Sigmoid colon (tissue), 7 donors: ENCODE data around the gene NDE1. TPM values are rescaled to one million over a fixed set of nuclear protein-coding genes. Genes with fewer than 3 reads are reported as not detected.

Source experiments
- DNase-seq: peaks from one replicate; pipeline ENCODE4 v3.0.0-alpha.2; 2019
- H3K27ac ChIP-seq, 4 donors: fragments of 200-600 bp; sonication (generic); one replicate each; pipeline ENCODE4 v1.5.1; 2016 to 2019; ENCODE audit warnings: mild to moderate bottlenecking in 1 of 4
- H3K27me3 ChIP-seq, 3 donors: fragments of 200-600 bp; sonication (generic); one replicate each; pipeline ENCODE4 v1.5.1; 2019; ENCODE audit warnings: mild to moderate bottlenecking in 1 of 3
- H3K36me3 ChIP-seq, 4 donors: fragments of 200-600 bp; sonication (generic); one replicate each; pipeline ENCODE4 v1.5.1; 2016 to 2019
- H3K4me1 ChIP-seq, 4 donors: fragments of 200-600 bp; sonication (generic); one replicate each; pipeline ENCODE4 v1.5.1; 2017 to 2019
- H3K4me3 ChIP-seq, 4 donors: fragments of 200-600 bp; sonication (generic); one replicate each; pipeline ENCODE4 v1.5.1; 2017 to 2019; ENCODE audit warnings: mild to moderate bottlenecking in 2 of 4, moderate library complexity in 1 of 4
- H3K9me3 ChIP-seq, 4 donors: fragments of 200-600 bp in 3 of 4; sonication (generic) in 3 of 4; one replicate each; pipeline versions ENCODE4 v1.5.1 to v1.6.1; 2013 to 2019
- CTCF ChIP-seq, 4 experiments: fragments of 450-650 bp in 3 of 4; fragments of 200-600 bp in 1 of 4; IDR thresholded peaks; one replicate each; pipeline ENCODE4 v1.5.1; 2016 to 2019; ENCODE audit warnings: antibody characterized with exemption in 4 of 4, mild to moderate bottlenecking in 3 of 4, moderate library complexity in 2 of 4
- EP300 ChIP-seq, 4 donors: sonication (generic); formaldehyde crosslinking; IDR thresholded peaks; one replicate each; pipeline ENCODE4 v1.6.1; 2017; ENCODE audit warnings: antibody characterized with exemption in 4 of 4
- POLR2A ChIP-seq, 2 donors: fragments of 450-650 bp; IDR thresholded peaks; one replicate each; pipeline ENCODE4 v1.6.1; 2016; ENCODE audit warnings: antibody characterized with exemption in 2 of 2, mild to moderate bottlenecking in 2 of 2, moderate library complexity in 2 of 2
- POLR2AphosphoS5 ChIP-seq, 4 donors: sonication (generic); formaldehyde crosslinking; IDR thresholded peaks; one replicate each; pipeline ENCODE4 v1.6.1; 2017; ENCODE audit warnings: antibody characterized with exemption in 4 of 4
- WGBS, 2 donors: extraction: QIAGEN DNeasy Blood & Tissue Kit; methylation state at CpG; one replicate each; pipeline ENCODE4 v1.1.7; 2013; 5-methylcytosine and 5-hydroxymethylcytosine counted together
- intact Hi-C: fragments of 100-400 bp; cut with DNase I; formaldehyde crosslinking; loops from one replicate; pipeline ENCODE4 v1.15.1; 2023
- polyA plus RNA-seq, 3 donors: library from polyadenylated mRNA; stranded (reverse); fragments of 200-250 nt; gene quantifications; one replicate each; pipeline ENCODE4 v1.2.3, GENCODE V29; 2013
- total RNA-seq, 4 donors: library from RNA; depleted of rRNA; stranded (reverse); fragments of >200 nt; gene quantifications; one replicate each; pipeline ENCODE4 v1.1.0, GENCODE V29; 2016
- donor health status: healthy with polysubstance abuse.
- donor health status: Bipolar disorder and iron deficiency.
- donor health status: healthy.

NDE1 gene
- total and polyA plus RNA-seq, 7 donors = 11.3 to 86.1 (median 29.3) TPM

DNA sequence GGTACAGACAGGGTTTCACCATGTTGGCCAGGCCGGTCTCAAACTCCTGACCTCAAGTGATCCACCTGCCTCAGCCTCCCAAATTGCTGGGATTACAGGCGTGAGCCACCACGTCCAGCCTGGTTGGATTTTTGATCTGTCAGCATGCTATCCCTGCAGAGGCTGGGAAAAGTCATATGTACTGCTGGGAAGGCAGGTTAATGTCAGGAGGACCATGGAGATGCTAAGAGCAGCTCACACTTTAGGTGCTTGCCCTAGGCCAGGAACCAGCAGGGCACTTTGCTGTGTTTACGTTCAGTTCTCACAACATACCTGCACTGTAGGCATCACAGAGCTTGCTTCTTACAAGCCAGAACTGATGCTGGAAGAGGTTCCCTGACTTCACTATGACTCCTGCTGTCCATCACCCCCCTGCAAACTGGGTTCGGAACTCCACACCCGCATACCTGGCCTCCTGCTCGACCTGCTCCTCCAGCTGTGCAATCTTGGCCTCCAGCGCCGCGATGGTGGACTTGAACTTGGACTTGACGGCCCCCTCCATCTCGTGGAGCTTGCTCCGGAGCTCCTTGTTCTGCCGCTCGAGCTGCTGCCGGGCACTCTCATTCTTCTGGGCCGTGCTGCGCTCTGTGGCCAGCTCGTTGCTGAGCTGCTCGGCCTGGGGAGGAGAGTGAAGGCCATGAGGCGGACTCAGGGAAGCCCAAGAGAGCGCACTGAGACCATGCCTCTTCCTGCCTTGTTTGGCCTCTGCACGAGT lies 66.8 kb downstream of the NDE1 start:
- Histone ChIP-seq H3K4me3 (no peak overlapping the region), H3K36me3 (peaks cover 96 to 100% (median 99%) of the 10 kb centered on the region in 4 donors), H3K27ac (peak overlapping the region; percentile 33 to 71 (median 58)), H3K27me3 (no peaks in the 10 kb centered on the region), H3K9me3 (no peaks in the 10 kb centered on the region), H3K4me1 (peaks cover 0 to 37% (median 12%) of the 10 kb centered on the region in 4 donors)
- WGBS, 2 donors = 95 to 96% methylated on average over 23 of the region's 23 CpGs
- TF ChIP-seq POLR2AphosphoS5 (IDR thresholded peaks at IDR 0.05) (peak; percentile 13 to 55 (median 46)), POLR2A (IDR thresholded peaks at IDR 0.05) (no peak), CTCF (IDR thresholded peaks at IDR 0.05) (no peak), EP300 (IDR thresholded peaks at IDR 0.05) (no peak)
- intact Hi-C loops = no loop called here
- no peak for DNase-seq

DNA sequence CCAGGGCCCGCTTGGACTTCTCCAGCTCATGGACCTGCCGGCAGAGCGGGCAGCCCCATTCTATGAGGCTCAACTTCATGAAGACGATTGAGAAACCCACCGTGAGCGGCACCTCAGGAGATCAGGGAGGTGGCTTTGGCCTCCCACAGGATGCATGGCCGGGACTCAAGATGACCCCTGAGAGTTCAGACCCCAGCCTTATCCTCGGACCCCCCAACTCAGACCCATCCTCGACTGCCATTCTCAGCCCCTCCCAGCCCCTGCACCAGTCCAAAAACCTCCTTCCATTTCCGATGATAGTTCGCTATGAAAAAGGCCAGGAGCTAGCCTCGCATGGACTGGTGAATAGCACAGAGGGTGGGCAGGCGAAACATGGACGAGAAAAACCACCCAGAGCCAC lies 71.0 kb downstream of the NDE1 start:
- DNase-seq = no peak
- Histone ChIP-seq H3K36me3 (peaks cover 97 to 100% (median 99%) of the 10 kb centered on the region in 4 donors), H3K9me3 (no peaks in the 10 kb centered on the region), H3K27me3 (no peaks in the 10 kb centered on the region), H3K4me1 (peaks cover 0 to 40% (median 9%) of the 10 kb centered on the region in 4 donors), H3K27ac (peak overlapping the region; percentile 34 to 71 (median 61)), H3K4me3 (no peak overlapping the region)
- no peak for TF ChIP-seq CTCF (IDR thresholded peaks at IDR 0.05)
- no peak for TF ChIP-seq POLR2A (IDR thresholded peaks at IDR 0.05)
- TF ChIP-seq EP300 (IDR thresholded peaks at IDR 0.05) = no peak
- TF ChIP-seq POLR2AphosphoS5 (IDR thresholded peaks at IDR 0.05) = peak in 2 of 4 donors; percentile 4 to 5
- WGBS, 2 donors = 95 to 97% methylated on average over 14 of the region's 14 CpGs
- intact Hi-C loops = no loop called here

- intact Hi-C loops = no loop called here
- Histone ChIP-seq H3K9me3 (no peaks in the 10 kb centered on the region), H3K4me3 (no peak overlapping the region), H3K4me1 (peaks cover 0 to 47% (median 7%) of the 10 kb centered on the region in 4 donors), H3K27ac (peak overlapping the region; percentile 43 to 71 (median 59)), H3K27me3 (no peaks in the 10 kb centered on the region), H3K36me3 (peaks cover 92 to 100% (median 97%) of the 10 kb centered on the region in 4 donors)
- TF ChIP-seq EP300 (IDR thresholded peaks at IDR 0.05) (no peak), POLR2A (IDR thresholded peaks at IDR 0.05) (no peak), CTCF (IDR thresholded peaks at IDR 0.05) (no peak), POLR2AphosphoS5 (IDR thresholded peaks at IDR 0.05) (peak in 3 of 4 donors; percentile 2 to 26 (median 15))
- no peak for DNase-seq
- 93 to 97% methylated on average over 7 of the region's 7 CpGs for WGBS, 2 donors
These were observed 73.8 kb downstream of the NDE1 start for GRCh38 chr16:15723808-15724207.

- peaks cover 0 to 47% (median 10%) of the 10 kb centered on the region in 4 donors for H3K4me1 ChIP-seq
- DNase-seq = no peak
- intact Hi-C loops = no loop called here
- TF ChIP-seq POLR2AphosphoS5 (IDR thresholded peaks at IDR 0.05) (peak in 1 of 4 donors; percentile 35), POLR2A (IDR thresholded peaks at IDR 0.05) (no peak)
- H3K27ac ChIP-seq = peak overlapping the region; percentile 50 to 71 (median 67)
- no peaks in the 10 kb centered on the region for H3K9me3 ChIP-seq
- 92 to 97% methylated on average over 5 of the region's 5 CpGs for WGBS, 2 donors
- H3K36me3 ChIP-seq = peaks cover 85 to 100% (median 94%) of the 10 kb centered on the region in 4 donors
- no peaks in the 10 kb centered on the region for H3K27me3 ChIP-seq
- no peak overlapping the region for H3K4me3 ChIP-seq
These were observed 75.7 kb downstream of the NDE1 start for GRCh38 chr16:15725641-15726240.

DNA sequence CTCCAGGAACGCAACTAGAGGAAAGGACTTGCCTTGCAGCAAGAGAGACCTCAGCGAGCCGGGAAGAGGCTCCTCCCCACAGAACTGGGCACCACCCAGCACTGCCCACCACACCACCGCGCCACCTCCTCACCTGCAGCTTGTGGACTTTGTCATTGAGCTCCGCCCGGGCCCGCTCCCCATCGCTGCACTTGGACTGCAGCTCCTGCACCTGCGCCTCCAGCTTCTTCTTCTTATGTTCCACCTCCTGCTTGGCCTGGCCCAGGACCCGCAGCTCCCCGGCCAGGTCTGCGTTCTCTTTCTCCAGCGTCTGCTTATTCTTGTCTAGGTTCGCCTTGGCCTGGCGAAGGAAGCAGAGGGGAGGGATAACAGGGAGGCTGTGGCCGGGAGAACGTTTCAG lies 76.7 kb downstream of the NDE1 start:
- Histone ChIP-seq H3K27ac (peak overlapping the region; percentile 50 to 71 (median 67)), H3K36me3 (peaks cover 76 to 100% (median 94%) of the 10 kb centered on the region in 4 donors), H3K4me3 (no peak overlapping the region), H3K27me3 (no peaks in the 10 kb centered on the region), H3K4me1 (peaks cover 0 to 45% (median 12%) of the 10 kb centered on the region in 4 donors), H3K9me3 (no peaks in the 10 kb centered on the region)
- TF ChIP-seq CTCF (IDR thresholded peaks at IDR 0.05) (no peak), POLR2AphosphoS5 (IDR thresholded peaks at IDR 0.05) (peak in 2 of 4 donors; percentile 44 to 51), POLR2A (IDR thresholded peaks at IDR 0.05) (no peak), EP300 (IDR thresholded peaks at IDR 0.05) (no peak)
- intact Hi-C loops = no loop called here
- 22 to 76% methylated on average over 18 of the region's 18 CpGs for WGBS, 2 donors
- no peak for DNase-seq
